Motor neuron (in vitro differentiated cells): ENCODE data around the gene SYT1. TPM values are rescaled to one million over a fixed set of nuclear protein-coding genes. Genes with fewer than 3 reads are reported as not detected.

Experiments used
- ATAC-seq, 8 experiments: fragments of 200-7000 bp; cut with Tn5 transposase; replicated peaks in 6 of 8; 2 replicates each; pipeline ENCODE4 v1.8.0; 2021; ENCODE audit warnings: mild to moderate bottlenecking in 8 of 8, moderate library complexity in 8 of 8
- H3K27ac ChIP-seq, 2 donors: fragments of 250-450 bp; sonication (Bioruptor Pico); 2 replicates each; pipeline ENCODE4 v1.9.0; 2021; ENCODE audit warnings: antibody characterized with exemption in 2 of 2, mild to moderate bottlenecking in 2 of 2, moderate library complexity in 1 of 2
- H3K4me1 ChIP-seq, 2 donors: fragments of 250-450 bp; sonication (Bioruptor Pico); replicated peaks in 1 of 2; 2 replicates each; pipeline ENCODE4 v1.6.1; 2021; ENCODE audit warnings: antibody characterized with exemption in 2 of 2, mild to moderate bottlenecking in 2 of 2, moderate library complexity in 1 of 2
- H3K4me3 ChIP-seq, 5 donors: fragments of 250-450 bp; sonication (Bioruptor Pico); 2 replicates each; pipeline ENCODE4 v1.9.0; 2021; ENCODE audit warnings: antibody characterized with exemption in 5 of 5, mild to moderate bottlenecking in 5 of 5, moderate library complexity in 4 of 5
- WGBS, 10 experiments: fragments of 450-650 bp; shearing (Covaris generic); methylation state at CpG; one replicate each; pipeline ENCODE4 v1.0.0; 2022; 5-methylcytosine and 5-hydroxymethylcytosine counted together
- in situ Hi-C, 9 experiments: fragments of 400-800 bp; cut with MboI; loops; one replicate each; pipeline ENCODE4 v1.15.0; 2021; ENCODE audit warnings: low sequenced_read_pairs in 9 of 9, low pct_unique_long_range_greater_than_20kb in 2 of 9; ENCODE audit not compliant: unreplicated experiment in 9 of 9
- total RNA-seq, 8 experiments: library from RNA; unstranded; fragments of 300-600 nt; gene quantifications; 2 replicates each; pipeline versions ENCODE4 v1.2.3 to v1.2.4, GENCODE V29; 2022

SYT1 gene
- total RNA-seq, 8 experiments from 2014 or later, result 0.18 to 86.3 (median 71.7) TPM; not detected in 1

DNA sequence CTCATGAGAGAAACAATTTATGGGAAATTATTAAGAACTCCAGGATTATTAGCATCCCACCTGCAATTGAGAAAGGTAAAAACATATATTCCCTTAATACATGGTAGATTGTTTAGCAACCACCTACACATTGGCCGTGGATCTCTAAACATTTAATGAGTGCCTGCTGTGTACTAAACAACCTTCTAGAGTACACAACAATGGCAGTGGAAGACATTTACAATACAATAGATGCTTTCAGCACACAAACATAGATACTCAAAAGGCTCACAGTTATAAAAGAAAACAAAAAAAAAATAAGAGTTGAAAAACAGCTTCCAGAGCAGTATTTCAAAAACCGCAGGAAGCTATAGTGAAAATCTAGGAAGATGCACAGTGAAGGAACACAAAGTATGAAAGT lies 382.9 kb downstream of the SYT1 start:
- ATAC-seq, result no peak
- WGBS, 10 experiments, result 0 to 100% (median 81%) methylated on average over 1 to 2 of the region's 2 CpGs
- in situ Hi-C loops, result no loop called here
- H3K4me3 ChIP-seq, result no peak overlapping the region
- no peaks in the 10 kb centered on the region for H3K4me1 ChIP-seq
- H3K27ac ChIP-seq, result no peak overlapping the region

DNA sequence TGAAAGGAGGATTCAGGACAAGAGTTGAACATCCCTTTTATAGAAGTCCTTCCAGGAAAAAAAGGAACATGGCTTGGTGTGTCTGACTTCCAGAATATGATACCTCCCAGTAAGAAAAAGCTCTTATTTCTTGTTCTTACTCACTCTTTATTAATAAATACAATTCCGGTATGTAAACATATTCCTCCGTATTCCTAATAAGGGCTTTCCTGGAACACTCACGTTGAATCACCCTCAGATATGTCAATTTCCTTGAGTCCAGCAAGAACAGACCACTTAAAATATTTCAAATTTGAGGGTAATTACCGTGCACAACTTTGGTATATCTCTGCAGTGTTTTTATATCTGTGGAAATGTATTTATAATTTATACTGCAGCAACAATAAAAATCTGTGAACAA lies 385.6 kb downstream of the SYT1 start:
- 30 to 100% (median 88%) methylated on average over 1 to 4 of the region's 4 CpGs for WGBS, 10 experiments
- in situ Hi-C loops, result no loop called here
- Histone ChIP-seq H3K27ac (no peak overlapping the region), H3K4me3 (no peak overlapping the region), H3K4me1 (no peaks in the 10 kb centered on the region)
- ATAC-seq, result no peak

DNA sequence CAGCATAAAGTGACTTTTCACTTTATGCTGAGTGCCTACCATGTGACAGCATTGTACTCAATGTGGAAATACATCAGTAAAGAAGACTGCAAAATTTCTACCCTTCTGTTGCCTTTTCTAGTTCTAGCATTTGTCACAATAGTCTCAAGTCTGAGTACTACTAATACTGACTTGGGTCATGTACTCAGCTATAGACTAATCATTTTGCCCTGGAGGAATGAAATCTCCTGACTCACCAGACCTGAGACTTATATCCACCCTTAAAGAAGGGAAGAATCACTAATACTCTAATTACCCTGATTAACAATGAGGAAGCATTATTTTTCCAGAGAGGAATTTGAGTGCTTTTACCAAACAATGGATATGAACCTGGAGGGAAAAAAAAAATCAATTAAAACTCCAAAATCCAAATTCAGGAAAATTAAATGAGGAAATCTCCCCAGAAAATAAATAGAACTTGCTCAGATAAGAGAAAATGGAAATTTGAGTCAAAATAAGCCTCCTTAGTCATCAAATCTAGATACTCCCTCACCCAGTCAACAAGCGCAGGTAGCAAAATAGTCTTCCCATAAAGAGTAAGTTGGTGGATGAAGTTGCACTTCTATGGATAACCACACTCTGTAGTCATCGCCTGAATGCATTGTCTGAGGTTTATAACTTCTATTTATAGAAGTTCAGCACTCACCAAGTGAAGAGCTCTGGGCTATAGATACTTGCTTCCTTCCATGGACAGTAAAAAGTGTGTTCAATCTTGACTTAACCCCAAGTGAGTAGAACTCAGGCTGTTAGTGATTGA lies 386.6 kb downstream of the SYT1 start:
- ATAC-seq, result no peak
- 32 to 100% (median 91%) methylated on average over 1 to 2 of the region's 2 CpGs; no CpG with 5 or more reads in 1 of the 10 experiments for WGBS, 10 experiments
- H3K4me3 ChIP-seq, result no peak overlapping the region
- no peak overlapping the region for H3K27ac ChIP-seq
- in situ Hi-C loops, result no loop called here
- no peaks in the 10 kb centered on the region for H3K4me1 ChIP-seq

DNA sequence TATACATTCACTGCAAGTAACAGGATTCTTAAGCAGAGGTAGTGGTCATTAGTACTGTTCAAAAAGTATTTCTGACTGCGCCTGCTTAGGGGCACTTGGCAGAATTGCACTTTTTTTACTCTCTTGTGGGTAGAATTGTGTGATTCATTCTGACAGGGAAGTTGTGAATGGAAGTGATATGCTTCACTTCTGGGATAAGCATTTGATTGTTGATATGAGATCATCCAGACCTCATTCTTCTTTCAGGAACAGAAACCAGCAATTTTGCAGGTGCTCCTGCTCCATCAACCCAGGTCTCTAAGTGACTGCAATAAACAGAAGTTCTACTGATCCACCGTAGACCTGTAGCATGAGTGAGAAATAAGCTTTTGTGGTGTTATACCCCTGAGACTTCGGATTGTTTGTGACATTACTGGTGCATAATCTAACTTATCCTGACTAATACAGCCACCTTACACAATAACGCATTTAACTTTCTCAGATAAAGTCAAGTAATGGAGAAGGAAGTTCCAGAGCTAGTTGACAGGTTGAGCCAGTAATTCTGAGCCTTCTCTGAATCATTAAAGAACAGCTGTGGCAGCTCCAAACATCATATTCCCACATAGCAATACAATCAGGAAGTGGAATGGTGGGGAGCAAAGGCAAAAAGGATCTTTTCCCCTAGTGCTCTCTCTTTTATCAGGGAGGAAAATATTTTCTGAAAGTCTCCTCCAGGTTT lies 387.9 kb downstream of the SYT1 start:
- no peak for ATAC-seq

DNA sequence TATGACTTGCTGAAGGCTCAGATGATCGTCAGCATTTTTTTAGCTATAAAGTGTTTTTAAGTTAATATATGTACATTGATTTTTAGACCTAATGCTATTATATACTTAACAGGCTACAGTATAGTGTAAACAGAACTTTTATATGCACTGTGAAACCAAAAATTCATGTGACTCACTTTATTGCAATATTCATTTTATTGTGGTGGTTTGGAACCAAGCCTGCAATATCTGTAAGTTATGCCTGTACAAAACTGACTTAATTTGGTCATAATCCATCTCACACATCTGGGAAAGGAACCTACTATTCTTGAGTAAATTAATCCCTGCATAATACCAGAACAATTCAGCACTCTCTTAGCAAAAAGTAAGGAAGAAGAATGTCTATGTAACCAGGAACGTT lies 390.7 kb downstream of the SYT1 start:
- WGBS, 10 experiments, result 0 to 90% (median 79%) methylated on average over 1 to 2 of the region's 2 CpGs; no CpG with 5 or more reads in 3 of the 10 experiments
- no peak overlapping the region for H3K27ac ChIP-seq
- in situ Hi-C loops, result no loop called here
- no peak overlapping the region for H3K4me3 ChIP-seq
- no peaks in the 10 kb centered on the region for H3K4me1 ChIP-seq
- ATAC-seq, result peak in 3 of 8 experiments; percentile 36 to 80 (median 49)

More for the DNA sequence above, 387.9 kb downstream of the SYT1 start:
- H3K4me1 ChIP-seq, result no peaks in the 10 kb centered on the region
- no peak overlapping the region for H3K27ac ChIP-seq
- in situ Hi-C loops, result no loop called here
- no peak overlapping the region for H3K4me3 ChIP-seq
- WGBS, 10 experiments, result 19 to 100% (median 98%) methylated on average over 1 to 3 of the region's 4 CpGs

DNA sequence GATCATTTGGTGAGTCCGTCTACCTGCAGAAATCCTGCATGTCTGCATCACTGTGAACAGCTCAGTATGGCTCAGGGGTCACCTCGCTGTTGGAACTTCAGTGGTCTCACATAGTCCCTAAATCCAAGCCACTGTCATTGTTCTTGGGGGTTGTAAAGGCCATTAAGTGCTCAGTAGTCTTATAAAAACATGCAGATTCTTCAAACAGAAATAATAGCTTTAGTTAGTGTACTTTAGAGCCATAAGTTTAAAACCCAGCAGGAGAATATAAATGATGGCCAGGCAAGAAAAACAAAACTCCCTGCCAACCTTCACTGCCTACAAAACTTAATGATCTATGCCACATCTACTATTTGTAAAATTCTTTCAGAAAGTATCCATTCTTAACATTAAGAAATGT lies 396.3 kb downstream of the SYT1 start:
- Histone ChIP-seq H3K27ac (no peak overlapping the region), H3K4me1 (peaks cover 0 to 7% of the 10 kb centered on the region in 2 donors), H3K4me3 (no peak overlapping the region)
- 14 to 100% (median 86%) methylated on average over 1 to 2 of the region's 2 CpGs; no CpG with 5 or more reads in 2 of the 10 experiments for WGBS, 10 experiments
- ATAC-seq, result peak in 1 of 8 experiments; percentile 36
- in situ Hi-C loops, result no loop called here

DNA sequence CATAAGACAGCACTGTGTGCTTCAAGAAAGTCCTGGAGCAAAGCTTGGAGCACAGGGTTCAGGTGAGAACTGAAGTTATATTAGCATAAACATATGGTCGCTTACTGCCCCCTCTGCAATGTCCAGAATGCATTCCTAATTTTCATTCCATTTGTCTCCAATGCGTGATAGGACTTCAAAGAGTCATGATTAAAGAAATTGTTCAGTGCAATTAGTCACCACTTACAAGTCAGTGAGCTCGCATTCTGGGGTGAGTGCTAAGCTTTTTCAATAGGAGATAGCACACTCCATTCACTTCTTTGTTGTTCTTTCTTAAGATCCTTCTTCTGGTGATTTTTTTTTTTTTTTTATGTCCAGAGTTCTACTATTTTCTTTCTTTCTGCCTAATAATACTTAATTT lies 398.4 kb downstream of the SYT1 start:
- peak in 5 of 8 experiments; percentile 38 to 80 (median 67) for ATAC-seq

DNA sequence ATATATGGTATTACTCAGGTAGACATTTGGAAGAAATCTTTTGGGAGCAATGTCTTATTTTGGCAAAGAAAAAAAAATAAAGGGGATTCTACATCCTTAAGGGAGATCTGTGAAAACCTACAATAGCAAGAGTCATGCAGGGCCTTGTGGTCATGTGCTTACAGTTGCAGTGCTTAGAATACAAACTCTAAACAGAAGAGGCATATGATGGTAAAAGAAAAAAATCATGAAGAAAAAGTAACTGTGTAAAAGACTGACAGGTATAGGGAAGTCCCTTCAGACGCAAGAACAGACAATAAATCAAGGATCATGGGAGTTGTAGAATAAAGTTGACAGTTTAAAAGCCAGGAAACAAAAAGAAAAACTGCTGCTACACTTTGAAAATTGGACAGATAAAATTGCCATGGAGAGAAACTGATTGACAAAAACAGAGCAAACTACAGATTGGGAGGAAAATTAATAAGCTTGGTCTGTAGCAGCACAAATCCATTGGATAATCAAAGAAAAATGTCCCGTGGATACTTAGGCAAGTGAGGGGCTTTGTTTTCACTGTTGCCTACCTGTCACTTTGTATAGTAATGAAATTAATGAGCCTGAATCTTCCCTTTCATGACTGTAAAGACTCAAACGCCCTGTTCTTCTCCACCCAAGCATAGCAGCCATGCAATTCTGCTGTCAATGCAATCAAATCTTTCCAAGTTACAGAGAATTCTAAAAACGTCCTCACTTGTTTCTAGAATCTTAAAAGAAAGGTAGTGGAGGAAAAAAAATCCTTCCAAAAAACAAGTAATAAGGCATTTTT lies 402.0 kb downstream of the SYT1 start:
- H3K27ac ChIP-seq, result no peak overlapping the region
- ATAC-seq, result peak in 5 of 8 experiments; percentile 67 to 90 (median 79)
- in situ Hi-C loops, result no loop called here
- H3K4me1 ChIP-seq, result peaks cover 6 to 20% of the 10 kb centered on the region in 2 donors
- no peak overlapping the region for H3K4me3 ChIP-seq
- WGBS, 10 experiments, result 0 to 63% (median 12%) methylated on average over 2 to 4 of the region's 4 CpGs

More for the DNA sequence above, 398.4 kb downstream of the SYT1 start:
- in situ Hi-C loops, result no loop called here
- WGBS, 10 experiments, result 0 to 64% (median 28%) methylated on average over 1 to 3 of the region's 3 CpGs
- Histone ChIP-seq H3K4me3 (no peak overlapping the region), H3K27ac (no peak overlapping the region), H3K4me1 (peaks cover 6 to 20% of the 10 kb centered on the region in 2 donors)

DNA sequence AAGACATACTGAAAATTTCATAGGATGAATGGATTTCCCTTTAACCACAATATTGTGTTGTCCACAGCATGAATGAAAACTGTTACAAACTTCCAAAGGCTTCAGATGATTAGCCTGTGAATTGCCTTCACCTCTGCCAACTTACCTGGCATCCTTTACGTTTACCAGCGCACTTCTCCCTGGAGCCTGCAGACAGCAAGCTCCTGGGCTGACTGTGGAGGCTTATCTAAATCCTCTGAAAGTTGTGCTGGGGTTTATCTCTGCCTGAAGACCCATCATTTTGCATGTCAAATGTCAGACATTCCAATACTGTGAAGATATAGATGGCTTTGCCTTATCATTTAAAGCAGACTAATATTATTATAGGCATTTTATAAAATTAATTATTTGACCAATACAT lies 403.0 kb downstream of the SYT1 start:
- Histone ChIP-seq H3K27ac (no peak overlapping the region), H3K4me1 (peaks cover 6 to 20% of the 10 kb centered on the region in 2 donors), H3K4me3 (no peak overlapping the region)
- ATAC-seq, result no peak
- WGBS, 10 experiments, result 0 to 95% (median 87%) methylated on average over 2 of the region's 2 CpGs; no CpG with 5 or more reads in 4 of the 10 experiments
- in situ Hi-C loops, result no loop called here

DNA sequence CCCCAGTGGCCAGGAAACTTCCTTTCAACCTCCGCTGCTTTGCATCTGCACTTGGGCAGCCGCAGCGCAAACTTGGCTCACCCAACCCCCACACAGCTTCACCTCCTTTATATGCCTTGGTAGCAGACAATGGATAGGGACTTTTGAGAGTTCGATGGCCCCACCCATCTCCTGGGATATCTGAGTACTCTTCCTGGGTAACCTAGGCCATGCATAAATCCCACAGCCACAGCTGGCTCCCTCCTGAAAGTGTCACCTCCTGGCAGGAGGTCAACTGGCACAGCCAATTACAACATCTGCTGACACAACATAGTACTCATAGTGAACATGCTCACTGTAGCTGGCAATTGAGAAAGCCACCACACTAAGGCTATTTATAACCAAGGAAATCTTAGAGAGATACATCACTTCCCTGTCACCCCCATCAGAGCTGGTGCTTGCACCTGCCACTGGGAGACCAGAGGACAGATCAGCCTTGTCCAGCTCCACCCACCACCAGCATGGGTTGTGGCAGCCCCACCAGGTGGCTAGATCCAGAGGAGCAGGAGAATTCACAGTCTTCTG lies 410.0 kb downstream of the SYT1 start:
- WGBS, 10 experiments, result 17 to 100% (median 73%) methylated on average over 1 to 3 of the region's 4 CpGs; no CpG with 5 or more reads in 5 of the 10 experiments
- in situ Hi-C loops, result no loop called here
- Histone ChIP-seq H3K4me3 (no peak overlapping the region), H3K4me1 (no peaks in the 10 kb centered on the region), H3K27ac (no peak overlapping the region)
- ATAC-seq, result peak in 5 of 8 experiments; percentile 21 to 44 (median 24)

DNA sequence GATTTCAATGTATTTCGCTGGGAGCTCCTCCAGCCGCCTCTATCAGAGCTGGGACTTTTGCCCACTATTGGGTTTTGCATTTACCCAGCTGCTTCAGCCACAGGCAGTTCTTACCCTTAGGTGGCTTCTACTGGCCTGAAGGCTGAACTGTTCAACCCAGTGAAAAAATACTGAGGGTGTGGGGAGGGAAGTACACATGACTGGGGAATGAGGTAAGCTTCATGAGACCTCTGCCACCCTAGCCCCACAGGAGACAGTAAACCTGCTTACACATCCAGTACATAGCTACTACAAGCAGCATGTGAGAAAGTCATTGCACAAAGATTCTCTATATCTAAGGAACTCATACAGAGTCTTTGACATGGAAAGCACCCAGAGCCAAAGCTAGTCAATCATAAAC lies 411.1 kb downstream of the SYT1 start:
- 60 to 100% (median 98%) methylated on average over 1 to 2 of the region's 2 CpGs; no CpG with 5 or more reads in 6 of the 10 experiments for WGBS, 10 experiments

DNA sequence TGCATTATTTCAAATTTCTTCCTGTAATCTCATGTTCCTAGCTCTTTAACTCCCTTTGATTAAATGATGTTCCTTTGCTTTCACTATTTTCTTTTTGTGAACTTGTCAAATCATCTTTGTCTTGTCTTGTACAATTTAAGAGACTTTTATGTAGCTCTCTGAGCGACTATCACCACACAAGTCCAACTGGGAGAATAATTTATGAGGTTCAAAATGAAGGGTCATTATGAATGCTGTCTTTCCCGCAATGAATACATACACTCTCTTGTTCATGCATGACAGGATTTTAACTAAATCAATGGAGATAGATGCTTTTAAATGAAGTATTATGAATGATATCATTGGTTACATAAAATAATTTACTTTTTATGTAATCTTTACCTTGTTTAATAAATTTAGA lies 418.8 kb downstream of the SYT1 start:
- Histone ChIP-seq H3K4me3 (no peak overlapping the region), H3K4me1 (no peaks in the 10 kb centered on the region), H3K27ac (no peak overlapping the region)
- no peak for ATAC-seq
- in situ Hi-C loops, result no loop called here
- WGBS, 10 experiments, result 0 to 74% (median 29%) methylated on average over 2 of the region's 2 CpGs; no CpG with 5 or more reads in 2 of the 10 experiments

More for the DNA sequence above, 411.1 kb downstream of the SYT1 start:
- Histone ChIP-seq H3K27ac (no peak overlapping the region), H3K4me1 (no peaks in the 10 kb centered on the region), H3K4me3 (no peak overlapping the region)
- ATAC-seq, result peak in 3 of 8 experiments; percentile 28 to 66 (median 39)
- in situ Hi-C loops, result no loop called here
